Neural progenitor cell (in vitro differentiated cells): Measurements from ENCODE around the gene HOXC4. TPM values are rescaled to one million over a fixed set of nuclear protein-coding genes. Genes with fewer than 3 reads are reported as not detected.

Source experiments
- DNase-seq: peaks from one replicate; pipeline ENCODE4 v3.0.0-alpha.2; 2016; ENCODE audit warnings: low spot score
- H2AFZ ChIP-seq: fragments of 200-600 bp; sonication (generic); replicated peaks from 2 replicates; pipeline ENCODE4 v1.6.1; 2016; ENCODE audit warnings: antibody characterized with exemption
- H3F3A ChIP-seq: fragments of 200-600 bp; sonication (generic); 2 replicates; pipeline ENCODE4 v1.6.1; 2016; ENCODE audit warnings: antibody characterized with exemption, low read depth
- H3K27ac ChIP-seq: fragments of 200-600 bp; sonication (generic); 2 replicates; pipeline ENCODE4 v1.5.1; 2016; ENCODE audit warnings: mild to moderate bottlenecking
- H3K27me3 ChIP-seq: fragments of 200-600 bp; sonication (generic); 2 replicates; pipeline ENCODE4 v1.6.1; 2016; ENCODE audit warnings: mild to moderate bottlenecking, moderate library complexity
- H3K36me3 ChIP-seq: fragments of 200-600 bp; sonication (generic); 2 replicates; pipeline ENCODE4 v1.5.1; 2016
- H3K4me1 ChIP-seq: fragments of 200-600 bp; sonication (generic); 2 replicates; pipeline ENCODE4 v1.6.1; 2016; ENCODE audit warnings: mixed run types
- H3K4me2 ChIP-seq: fragments of 200-600 bp; sonication (generic); 2 replicates; pipeline ENCODE4 v1.6.1; 2016
- H3K4me3 ChIP-seq: fragments of 200-600 bp; sonication (generic); 2 replicates; pipeline ENCODE4 v1.5.1; 2016
- H3K79me2 ChIP-seq: fragments of 200-600 bp; sonication (generic); 2 replicates; pipeline ENCODE4 v1.6.1; 2016; ENCODE audit warnings: low read depth
- H3K9ac ChIP-seq: fragments of 200-600 bp; sonication (generic); 2 replicates; pipeline ENCODE4 v1.6.1; 2016
- H3K9me3 ChIP-seq: fragments of 200-600 bp; sonication (generic); 2 replicates; pipeline ENCODE4 v1.5.1; 2016; ENCODE audit warnings: low read depth
- H4K20me1 ChIP-seq: fragments of 200-600 bp; sonication (generic); 2 replicates; pipeline ENCODE4 v1.6.1; 2016; ENCODE audit warnings: low read depth
- H3K27ac Mint-ChIP-seq: 3 replicates; pipeline ENCODE4 v1.8.0; 2021; ENCODE audit warnings: mixed read lengths
- H3K27me3 Mint-ChIP-seq: 2 replicates; pipeline ENCODE4 v1.8.0; 2022; ENCODE audit warnings: low read depth, mild to moderate bottlenecking, inconsistent platforms, moderate library complexity, mixed read lengths; ENCODE audit not compliant: insufficient read depth
- H3K36me3 Mint-ChIP-seq: 3 replicates; pipeline ENCODE4 v1.8.0; 2021; ENCODE audit warnings: mixed read lengths
- H3K4me1 Mint-ChIP-seq: 3 replicates; pipeline ENCODE4 v1.8.0; 2021; ENCODE audit warnings: mixed read lengths
- H3K4me3 Mint-ChIP-seq: 3 replicates; pipeline ENCODE4 v1.8.0; 2021; ENCODE audit warnings: mild to moderate bottlenecking, moderate library complexity, mixed read lengths
- H3K9me3 Mint-ChIP-seq: 3 replicates; pipeline ENCODE4 v1.8.0; 2020; ENCODE audit warnings: mixed read lengths
- CTCF ChIP-seq: fragments of 200-600 bp; sonication (generic); IDR thresholded peaks from 2 replicates; pipeline ENCODE4 v1.5.1; 2017; ENCODE audit warnings: antibody characterized with exemption, mild to moderate bottlenecking
- EZH2 ChIP-seq: fragments of 200-600 bp; sonication (generic); IDR thresholded peaks from 2 replicates; pipeline ENCODE4 v1.6.1; 2017; ENCODE audit warnings: antibody characterized with exemption, mild to moderate bottlenecking, moderate library complexity
- EZH2phosphoT487 ChIP-seq: fragments of 200-600 bp; sonication (generic); IDR thresholded peaks from 2 replicates; pipeline ENCODE4 v1.6.1; 2017; ENCODE audit warnings: antibody characterized with exemption
- total RNA-seq: library from RNA; depleted of rRNA; stranded (reverse); fragments of >200 nt; gene quantifications from 2 replicates; pipeline ENCODE4 v1.2.3, GENCODE V29; 2015; ENCODE audit warnings: low replicate concordance

HOXC4 gene
- total RNA-seq, 1 donor from 2014 or later = not detected

GRCh38 chr12:54051874-54052437, 1.7 kb upstream of the HOXC4 start:
- Histone ChIP-seq H3K9ac (no peak overlapping the region), H3K36me3 (no peaks in the 10 kb centered on the region), H3K27ac (no peak overlapping the region), H3K79me2 (no peaks in the 10 kb centered on the region), H3K9me3 (no peaks in the 10 kb centered on the region), H3F3A (no peaks in the 10 kb centered on the region), H3K4me1 (peaks cover 7% of the 10 kb centered on the region), H3K4me3 (no peak overlapping the region), H4K20me1 (peaks cover 82% of the 10 kb centered on the region), H3K4me2 (no peak overlapping the region), H3K27me3 (peaks cover 100% of the 10 kb centered on the region), H2AFZ (no peak overlapping the region)
- H3K9me3 Mint-ChIP-seq = peaks cover 7% of the 10 kb centered on the region
- no peaks in the 10 kb centered on the region for H3K36me3 Mint-ChIP-seq
- H3K27me3 Mint-ChIP-seq = peaks cover 91% of the 10 kb centered on the region
- DNase-seq = no peak
- H3K4me1 Mint-ChIP-seq = no peaks in the 10 kb centered on the region
- H3K27ac Mint-ChIP-seq = no peak overlapping the region
- TF ChIP-seq CTCF (no peak), EZH2phosphoT487 (peak; percentile 90), EZH2 (peak; percentile 99)
- no peak overlapping the region for H3K4me3 Mint-ChIP-seq

- Histone ChIP-seq H3K4me2 (no peak overlapping the region), H3K27ac (no peak overlapping the region), H3K27me3 (peaks cover 100% of the 10 kb centered on the region), H3K9me3 (no peaks in the 10 kb centered on the region), H4K20me1 (peaks cover 76% of the 10 kb centered on the region), H3K4me3 (no peak overlapping the region), H3K36me3 (no peaks in the 10 kb centered on the region), H3K9ac (no peak overlapping the region), H3K4me1 (peaks cover 7% of the 10 kb centered on the region), H3F3A (no peaks in the 10 kb centered on the region), H2AFZ (no peak overlapping the region), H3K79me2 (no peaks in the 10 kb centered on the region)
- DNase-seq = no peak
- TF ChIP-seq EZH2 (no peak), EZH2phosphoT487 (peak; percentile 51)
- H3K36me3 Mint-ChIP-seq = no peaks in the 10 kb centered on the region
- H3K4me1 Mint-ChIP-seq = no peaks in the 10 kb centered on the region
- H3K4me3 Mint-ChIP-seq = peak overlapping the region; percentile 57
- H3K27me3 Mint-ChIP-seq = peaks cover 92% of the 10 kb centered on the region
- H3K27ac Mint-ChIP-seq = no peak overlapping the region
- peaks cover 7% of the 10 kb centered on the region for H3K9me3 Mint-ChIP-seq
Observed at GRCh38 chr12:54052438-54053002, 1.1 kb upstream of the HOXC4 start.

DNA sequence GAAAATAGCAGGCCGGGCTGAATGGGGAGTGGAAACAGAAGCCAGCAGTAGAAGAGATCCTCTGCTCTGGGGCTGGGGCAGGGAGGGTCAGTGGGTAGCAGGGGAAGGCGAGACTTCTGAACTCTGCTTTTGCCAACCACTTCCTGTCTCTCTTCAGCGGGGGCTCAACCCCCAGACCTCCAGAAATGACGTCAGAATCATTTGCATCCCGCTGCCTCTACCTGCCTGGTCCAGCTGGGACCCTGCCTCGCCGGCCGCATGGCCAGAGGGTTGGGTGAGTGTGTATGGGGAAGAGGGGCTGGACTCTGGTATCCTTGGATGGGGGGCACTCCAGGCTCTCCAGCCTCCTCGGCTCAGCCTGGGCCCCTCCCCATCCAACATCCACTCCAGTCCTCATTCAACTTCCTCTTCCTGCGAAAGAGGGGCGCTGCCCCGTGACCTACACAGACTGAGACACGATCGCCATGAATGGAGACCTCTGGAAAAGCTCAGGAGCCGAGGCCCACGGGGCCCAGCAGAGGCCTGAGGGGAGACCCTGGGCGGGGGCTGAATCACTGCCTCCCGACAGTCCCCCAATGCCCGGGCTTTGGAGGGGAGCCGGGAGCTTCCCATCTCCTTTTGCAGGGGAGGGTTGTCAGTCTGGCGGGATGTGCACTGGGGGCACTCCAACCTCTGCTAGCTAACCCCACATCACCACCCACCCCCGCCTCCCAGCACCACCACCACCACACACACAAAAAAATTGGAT, 458 bp upstream of the HOXC4 start:
- no peaks in the 10 kb centered on the region for H3F3A ChIP-seq
- H3K79me2 ChIP-seq = no peaks in the 10 kb centered on the region
- H3K9ac ChIP-seq = no peak overlapping the region
- H2AFZ ChIP-seq = no peak overlapping the region
- Mint-ChIP-seq H3K27me3 (peaks cover 92% of the 10 kb centered on the region), H3K4me1 (no peaks in the 10 kb centered on the region), H3K4me3 (peak overlapping the region; percentile 57), H3K27ac (no peak overlapping the region), H3K36me3 (no peaks in the 10 kb centered on the region), H3K9me3 (peaks cover 7% of the 10 kb centered on the region)
- H3K4me3 ChIP-seq = peak overlapping the region; percentile 25
- H4K20me1 ChIP-seq = peaks cover 75% of the 10 kb centered on the region
- no peaks in the 10 kb centered on the region for H3K36me3 ChIP-seq
- H3K9me3 ChIP-seq = no peaks in the 10 kb centered on the region
- DNase-seq = no peak
- peak overlapping the region; percentile 53 for H3K4me2 ChIP-seq
- peaks cover 7% of the 10 kb centered on the region for H3K4me1 ChIP-seq
- H3K27me3 ChIP-seq = peaks cover 100% of the 10 kb centered on the region
- no peak for TF ChIP-seq EZH2
- no peak for TF ChIP-seq CTCF
- TF ChIP-seq EZH2phosphoT487 = no peak
- H3K27ac ChIP-seq = no peak overlapping the region
